ENCODE data around the gene RAB4B.
"Not testable (repeated sequence)": the region's sequence is repeated elsewhere in the genome, so short reads cannot be mapped to it uniquely, and the experiment has no call there.

The RAB4B gene

DNA sequence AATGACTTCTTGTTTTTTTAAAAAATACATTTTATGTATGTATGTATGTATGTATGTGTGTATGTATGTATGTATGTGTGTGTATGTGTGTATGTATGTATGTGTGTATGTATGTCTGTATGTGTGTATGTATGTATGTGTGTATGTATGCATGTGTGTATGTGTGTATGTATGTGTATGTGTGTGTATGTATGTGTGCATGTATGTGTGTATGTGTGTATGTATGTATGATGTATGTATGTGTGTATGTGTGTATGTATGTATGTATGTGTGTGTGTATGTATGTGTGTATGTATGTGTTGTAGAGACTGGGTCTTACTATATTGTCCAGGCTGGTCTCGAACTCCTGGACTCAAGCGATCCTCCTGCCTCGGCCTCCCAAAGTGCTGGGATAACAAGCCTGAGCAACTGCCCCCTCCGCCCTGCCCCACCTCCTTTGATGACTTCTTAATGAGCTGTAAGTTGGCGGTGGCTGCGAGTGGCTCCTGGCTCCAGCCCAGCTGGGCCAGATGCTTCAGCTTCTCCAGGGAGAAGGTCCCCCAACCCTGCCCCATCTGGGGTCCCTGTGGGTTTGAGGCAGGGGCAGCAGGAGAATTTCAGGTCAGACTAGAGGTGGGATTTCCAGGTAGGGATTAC, 47.5 kb downstream of the RAB4B start:
- DNase-seq: not testable (repeated sequence)

- not testable (repeated sequence) for DNase-seq
Measured at GRCh38 chr19:40826312-40826698, 48.3 kb downstream of the RAB4B start.

DNA sequence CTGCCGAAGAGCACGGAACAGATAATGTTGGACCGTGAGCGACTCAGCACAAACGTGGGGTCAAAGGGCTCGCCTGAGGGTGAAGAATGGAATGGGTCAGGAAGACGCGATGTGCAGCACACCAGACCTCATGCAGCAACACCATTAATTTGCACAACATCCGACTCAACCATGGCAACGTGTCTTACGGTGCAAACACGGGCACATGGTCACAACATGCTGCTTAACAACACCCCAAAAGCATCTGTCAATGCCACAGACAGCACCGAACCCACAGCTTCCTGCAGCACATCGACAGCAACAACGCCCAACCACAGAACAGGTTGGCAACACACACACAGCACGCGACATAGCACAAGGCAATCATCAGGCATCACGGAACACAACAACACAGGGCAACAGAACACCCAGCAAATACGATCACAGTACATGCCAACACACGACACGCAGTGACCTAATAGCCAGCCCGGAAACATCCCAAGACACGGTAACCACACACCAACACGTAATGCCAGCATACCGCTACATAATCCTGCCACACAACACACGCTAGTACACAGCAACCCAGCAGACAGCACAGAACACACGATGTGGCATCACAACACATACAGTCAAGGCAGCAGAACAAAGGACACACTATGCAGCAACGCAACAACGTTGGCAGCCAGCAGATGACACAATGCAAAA, 48.8 kb downstream of the RAB4B start:
- DNase-seq: peak; percentile 88 to 89

DNA sequence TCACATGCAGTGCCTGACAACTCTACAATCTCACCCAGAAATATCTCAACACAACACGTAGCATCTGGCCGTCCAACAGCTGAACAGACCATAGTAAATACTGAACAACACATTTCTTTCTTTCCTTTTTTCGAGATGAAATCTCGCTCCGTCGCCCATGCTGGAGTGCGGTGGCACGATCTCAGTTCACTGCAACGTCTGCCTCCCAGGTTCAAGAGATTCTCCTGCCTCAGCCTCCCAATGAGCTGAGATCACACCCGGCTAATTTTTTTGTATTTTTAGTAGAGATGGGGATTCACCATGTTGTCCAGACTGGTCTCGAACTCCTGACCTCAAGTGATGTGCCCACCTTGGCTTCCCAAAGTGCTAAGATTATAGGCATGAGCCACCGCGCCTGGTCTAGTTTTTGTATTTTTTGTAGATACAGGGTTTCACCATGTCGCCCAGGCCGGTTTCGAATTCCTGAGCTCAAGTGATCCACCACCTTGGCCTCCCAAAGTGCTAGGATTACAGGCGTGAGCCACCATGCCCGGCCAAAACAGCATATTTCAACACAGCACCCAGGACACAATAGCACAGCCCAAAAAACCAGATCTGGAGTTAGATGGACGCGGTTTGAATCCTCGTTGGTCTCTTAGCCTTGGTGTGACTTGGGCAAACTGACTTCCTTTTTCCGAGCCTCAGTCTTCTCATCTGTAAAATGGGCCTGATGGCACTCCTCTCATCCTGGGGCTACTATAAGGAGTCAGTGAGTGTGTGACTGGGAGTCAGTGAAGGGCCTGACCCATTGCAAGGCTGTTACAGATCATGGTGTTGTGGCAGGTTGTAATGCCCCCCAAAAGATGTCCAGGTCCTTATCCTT, 49.6 kb downstream of the RAB4B start:
- DNase-seq: no peak

- no peak for DNase-seq
Measured at GRCh38 chr19:40829205-40829604, 51.2 kb downstream of the RAB4B start.

- not testable (repeated sequence) for DNase-seq
Measured at GRCh38 chr19:40830741-40831140, 52.7 kb downstream of the RAB4B start.

- no peak for DNase-seq
Measured at GRCh38 chr19:40831502-40832430, 53.7 kb downstream of the RAB4B start.

- DNase-seq: not testable (repeated sequence)
Measured at GRCh38 chr19:40832431-40832790, 54.4 kb downstream of the RAB4B start.

DNA sequence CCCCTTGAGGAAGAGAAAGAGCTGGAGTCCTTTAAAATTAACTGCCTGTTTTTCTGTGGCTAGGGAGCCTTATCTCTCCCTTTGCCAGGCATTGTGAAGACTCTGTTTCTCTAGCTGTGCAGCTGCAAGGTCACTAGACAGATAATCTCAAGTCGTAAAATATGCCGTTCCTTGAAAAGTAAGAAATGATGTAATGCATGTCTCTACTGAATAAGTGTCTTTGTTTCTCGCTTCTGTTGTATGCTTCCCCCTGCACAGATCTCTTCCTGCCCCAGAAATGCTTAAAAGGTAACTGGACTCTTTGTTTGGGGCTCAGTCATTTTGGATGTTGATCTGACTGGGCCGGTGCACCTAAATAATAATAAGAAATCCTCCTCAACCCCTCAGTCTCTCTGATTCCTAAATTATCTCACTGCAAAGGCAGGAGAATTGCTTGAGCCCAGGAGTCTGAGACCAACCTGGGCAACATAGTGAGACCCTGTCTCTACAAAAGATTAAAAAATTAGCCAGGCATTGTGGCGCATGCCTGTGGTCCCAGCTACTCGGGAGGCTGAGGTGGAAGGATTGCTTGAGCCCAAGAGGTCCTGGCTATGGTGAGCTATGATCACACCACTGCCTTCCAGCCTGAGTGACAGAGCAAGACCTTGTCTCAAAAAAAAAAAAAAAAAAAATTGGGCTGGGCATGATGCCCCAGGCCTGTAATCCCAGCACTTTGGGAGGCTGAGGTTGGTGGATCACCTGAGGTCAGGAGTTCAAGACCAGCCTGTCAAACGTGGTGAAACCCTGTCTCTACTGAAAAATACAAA, 55.9 kb downstream of the RAB4B start:
- DNase-seq: not testable (repeated sequence)

DNA sequence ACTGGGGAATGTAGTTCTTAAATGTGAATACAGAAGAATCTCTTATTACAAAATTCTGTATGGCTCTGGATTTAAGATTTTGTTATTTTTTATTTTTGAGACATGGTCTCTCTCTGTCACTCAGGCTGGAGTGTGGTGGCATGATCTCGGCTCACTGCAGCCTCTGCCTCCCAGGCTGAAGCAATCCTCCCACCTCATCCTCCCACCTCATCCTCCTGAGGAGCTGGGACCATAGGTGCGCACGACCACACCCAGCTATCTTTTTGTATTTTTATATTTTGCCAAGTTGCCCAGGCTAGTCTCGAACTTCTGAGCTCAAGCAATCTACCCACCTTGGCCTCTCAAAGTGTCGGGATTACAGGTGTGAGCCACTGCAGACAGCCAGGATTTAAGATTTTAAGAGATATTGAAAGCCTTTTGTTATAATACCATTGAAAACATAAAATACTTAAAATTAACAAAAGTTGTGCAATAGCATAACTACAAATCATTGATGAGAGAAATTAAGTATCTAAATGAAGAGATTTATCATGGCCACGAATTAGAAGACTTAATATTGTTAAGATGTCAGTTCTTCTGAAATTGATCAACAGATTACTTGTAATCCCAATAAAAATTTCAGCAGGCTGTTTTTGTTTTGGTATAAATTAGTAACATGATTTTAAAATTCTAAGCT, 58.8 kb downstream of the RAB4B start:
- DNase-seq: no peak

DNA sequence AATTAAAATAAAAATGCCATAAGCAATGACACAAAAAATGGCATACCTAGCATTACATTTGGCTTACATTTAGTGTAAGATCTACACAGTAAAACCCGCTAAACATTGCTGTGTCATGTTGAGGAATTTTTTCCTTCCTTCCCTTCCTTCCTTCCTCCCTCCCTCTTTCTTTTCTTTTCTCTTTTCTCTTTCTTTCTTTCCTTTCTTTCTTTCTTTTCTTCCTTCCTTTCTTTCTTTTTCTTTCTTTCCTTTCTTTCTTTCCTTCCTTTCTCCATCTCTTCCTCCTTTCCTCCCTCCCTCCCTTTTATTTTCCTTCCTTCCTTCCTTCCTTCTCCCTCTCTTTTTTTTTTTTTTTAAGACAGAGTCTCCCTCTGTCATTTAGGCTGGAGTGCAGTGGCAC, 60.4 kb downstream of the RAB4B start:
- not testable (repeated sequence) for DNase-seq

GRCh38 chr19:40842012-40842411, 64.0 kb downstream of the RAB4B start:
- not testable (repeated sequence) for DNase-seq

GRCh38 chr19:40842997-40843652, 65.1 kb downstream of the RAB4B start:
- DNase-seq: not testable (repeated sequence)

- peak; percentile 88 to 89 for DNase-seq
Measured at GRCh38 chr19:40843653-40844052, 65.6 kb downstream of the RAB4B start.

All from CD4-positive, alpha-beta T cell treated with Interleukin-4 for 1 hour (primary cell).